Upper lobe of left lung (tissue), 6 donors: Measurements from ENCODE around the gene ADAP1. TPM values are rescaled to one million over a fixed set of nuclear protein-coding genes. Genes with fewer than 3 reads are reported as not detected.

Source experiments
- ATAC-seq, 2 donors: fragments of 200-7000 bp; cut with Tn5 transposase; one replicate each; pipeline ENCODE4 v1.9.1; 2022; ENCODE audit warnings: mild to moderate bottlenecking in 2 of 2, moderate library complexity in 2 of 2; ENCODE audit not compliant: low FRiP score in 2 of 2
- DNase-seq, 2 donors: peaks; one replicate each; pipeline ENCODE4 v3.0.0-alpha.2; 2019 to 2020
- H3K27ac ChIP-seq, 4 donors: fragments of 200-600 bp; sonication (generic); one replicate each; pipeline ENCODE4 v1.5.1; 2016 to 2019
- H3K27me3 ChIP-seq, 4 donors: fragments of 200-600 bp; sonication (generic); one replicate each; pipeline ENCODE4 v1.5.1; 2017 to 2019
- H3K36me3 ChIP-seq, 4 donors: fragments of 200-600 bp; sonication (generic); one replicate each; pipeline ENCODE4 v1.5.1; 2016 to 2019
- H3K4me1 ChIP-seq, 4 donors: fragments of 200-600 bp; sonication (generic); one replicate each; pipeline ENCODE4 v1.5.1; 2018 to 2019
- H3K4me3 ChIP-seq, 4 donors: fragments of 200-600 bp; sonication (generic); one replicate each; pipeline ENCODE4 v1.5.1; 2017 to 2019; ENCODE audit warnings: mild to moderate bottlenecking in 2 of 4, moderate library complexity in 1 of 4
- H3K9me3 ChIP-seq, 4 donors: fragments of 200-600 bp; sonication (generic); one replicate each; pipeline ENCODE4 v1.5.1; 2018 to 2019
- EP300 ChIP-seq, 4 donors: sonication (generic); formaldehyde crosslinking; IDR thresholded peaks; one replicate each; pipeline ENCODE4 v1.5.1; 2017; ENCODE audit warnings: antibody characterized with exemption in 4 of 4, control low read depth in 2 of 4
- POLR2A ChIP-seq, 4 donors: fragments of 450-650 bp; IDR thresholded peaks; one replicate each; pipeline ENCODE4 v1.5.1; 2016 to 2017; ENCODE audit warnings: antibody characterized with exemption in 4 of 4, mild to moderate bottlenecking in 2 of 4
- POLR2AphosphoS5 ChIP-seq, 2 donors: sonication (generic); formaldehyde crosslinking; IDR thresholded peaks; one replicate each; pipeline ENCODE4 v1.5.1; 2017; ENCODE audit warnings: antibody characterized with exemption in 2 of 2
- WGBS, 2 donors: methylation state at CpG; one replicate each; pipeline ENCODE4 v1.1.5; 2017 to 2018; 5-methylcytosine and 5-hydroxymethylcytosine counted together
- total RNA-seq, 6 donors: library from RNA; depleted of rRNA in 4 of 6; stranded (reverse); fragments of >200 nt in 4 of 6; gene quantifications; one replicate each; pipeline versions ENCODE4 v1.1.0 to v1.2.1, GENCODE V29; 2016 to 2021
- TF ChIP-seq, protein P1 (sequence below), 6 experiments: fragments of 450-650 bp in 4 of 6; fragments of 200-600 bp in 2 of 6; sonication (generic) in 2 of 6; IDR thresholded peaks; one replicate each; pipeline ENCODE4 v1.5.1; 2016 to 2019; ENCODE audit warnings: antibody characterized with exemption in 6 of 6
- donor health status: DM: no; HTN: no; CAD: no; lungs with moderate emphysema.
- donor health status: DM: no; HTN: yes; CAD: no; lungs with severe emphysema.

Gene ADAP1
- total RNA-seq, 6 donors from 2014 or later, result 31.0 to 109 (median 37.5) TPM

DNA sequence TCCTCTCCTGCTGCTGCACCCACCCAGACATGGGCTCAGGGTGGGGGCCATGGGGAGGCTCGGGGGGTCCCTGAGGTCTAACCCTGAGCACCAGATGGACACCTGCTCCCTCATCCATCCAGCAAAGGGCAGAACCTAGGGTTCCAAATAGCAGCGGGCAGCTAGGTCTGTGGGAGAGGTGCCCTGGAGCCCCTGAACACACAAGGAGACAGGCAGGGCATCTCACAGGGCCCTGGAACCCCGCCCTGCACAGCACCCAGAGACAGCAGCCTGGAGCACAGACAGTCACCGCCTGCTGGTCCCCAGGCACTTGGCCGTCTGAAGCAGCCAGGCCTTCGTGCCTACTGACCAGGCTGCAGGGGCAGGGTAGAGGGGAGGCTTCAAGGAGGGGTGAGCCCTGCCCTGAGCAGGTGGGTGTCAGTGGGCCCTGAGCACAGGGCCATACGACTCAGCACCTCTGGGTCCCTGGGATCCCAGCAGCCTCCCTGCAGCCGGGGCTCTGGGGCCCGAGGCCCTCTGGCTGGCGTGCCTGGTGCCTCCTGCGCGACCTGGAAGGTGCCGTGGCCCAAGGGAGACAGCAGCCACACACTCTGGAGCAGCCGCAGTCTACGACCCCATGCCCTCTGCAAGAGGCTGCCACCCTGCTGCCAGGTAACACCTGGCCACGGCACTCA is 39.8 kb downstream of the ADAP1 start:
- TF ChIP-seq POLR2A (IDR thresholded peaks at IDR 0.05) (no peak), EP300 (IDR thresholded peaks at IDR 0.05) (no peak), POLR2AphosphoS5 (IDR thresholded peaks at IDR 0.05) (no peak)
- TF ChIP-seq, protein P1, sequence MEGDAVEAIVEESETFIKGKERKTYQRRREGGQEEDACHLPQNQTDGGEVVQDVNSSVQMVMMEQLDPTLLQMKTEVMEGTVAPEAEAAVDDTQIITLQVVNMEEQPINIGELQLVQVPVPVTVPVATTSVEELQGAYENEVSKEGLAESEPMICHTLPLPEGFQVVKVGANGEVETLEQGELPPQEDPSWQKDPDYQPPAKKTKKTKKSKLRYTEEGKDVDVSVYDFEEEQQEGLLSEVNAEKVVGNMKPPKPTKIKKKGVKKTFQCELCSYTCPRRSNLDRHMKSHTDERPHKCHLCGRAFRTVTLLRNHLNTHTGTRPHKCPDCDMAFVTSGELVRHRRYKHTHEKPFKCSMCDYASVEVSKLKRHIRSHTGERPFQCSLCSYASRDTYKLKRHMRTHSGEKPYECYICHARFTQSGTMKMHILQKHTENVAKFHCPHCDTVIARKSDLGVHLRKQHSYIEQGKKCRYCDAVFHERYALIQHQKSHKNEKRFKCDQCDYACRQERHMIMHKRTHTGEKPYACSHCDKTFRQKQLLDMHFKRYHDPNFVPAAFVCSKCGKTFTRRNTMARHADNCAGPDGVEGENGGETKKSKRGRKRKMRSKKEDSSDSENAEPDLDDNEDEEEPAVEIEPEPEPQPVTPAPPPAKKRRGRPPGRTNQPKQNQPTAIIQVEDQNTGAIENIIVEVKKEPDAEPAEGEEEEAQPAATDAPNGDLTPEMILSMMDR (IDR thresholded peaks at IDR 0.05), result no peak
- WGBS, 2 donors, result 85 to 87% methylated on average over 2 to 7 of the region's 16 CpGs
- Histone ChIP-seq H3K27me3 (no peaks in the 10 kb centered on the region), H3K27ac (no peak overlapping the region), H3K4me1 (peaks cover 0 to 12% (median under 1%) of the 10 kb centered on the region in 4 donors), H3K9me3 (no peaks in the 10 kb centered on the region), H3K36me3 (peaks cover 0 to 3% (median 0%) of the 10 kb centered on the region in 4 donors), H3K4me3 (no peak overlapping the region)
- ATAC-seq (no peak), DNase-seq (peak in 1 of 2 donors; percentile 57)

DNA sequence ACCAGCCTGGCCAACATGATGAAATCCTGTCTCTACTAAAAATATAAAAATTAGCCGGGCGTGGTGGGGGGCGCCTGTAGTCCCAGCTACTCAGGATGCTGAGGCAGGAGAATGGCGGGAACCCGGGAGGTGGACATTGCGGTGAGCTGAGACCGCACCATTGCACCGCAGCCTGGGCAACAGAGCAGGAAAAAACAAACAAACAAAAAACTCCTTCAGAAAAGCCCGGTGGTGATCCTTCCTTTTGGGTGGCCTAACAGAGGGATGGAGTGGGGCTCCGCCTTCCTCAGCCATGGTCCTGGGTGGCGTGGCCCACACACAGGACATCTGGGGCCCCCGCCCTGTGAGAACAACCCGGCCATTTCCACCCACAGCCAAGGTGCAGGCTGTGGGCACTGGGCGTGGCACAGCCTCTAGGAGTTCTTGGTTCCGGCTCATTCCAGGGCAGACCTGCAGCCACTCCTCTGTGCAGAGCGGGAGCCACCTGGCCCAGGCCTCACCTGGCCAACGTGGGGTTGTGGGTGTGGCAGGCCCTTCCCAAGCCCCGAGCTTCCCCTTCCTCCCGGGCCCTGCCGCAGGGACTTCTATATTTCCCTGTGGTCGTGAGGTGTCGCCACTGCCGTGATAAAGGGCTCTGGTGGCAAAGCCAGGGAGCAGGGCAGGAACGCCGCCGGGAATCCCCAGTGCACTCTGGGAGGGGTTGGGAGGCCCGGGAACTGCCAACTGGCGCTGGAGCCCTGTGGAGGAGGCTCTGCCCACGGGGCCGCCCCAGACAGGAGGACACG is 40.6 kb downstream of the ADAP1 start:
- no peak overlapping the region for H3K27ac ChIP-seq
- WGBS, 2 donors, result 66 to 79% methylated on average over 11 to 24 of the region's 31 CpGs
- ATAC-seq, result peak in 1 of 2 donors; percentile 39
- no peak overlapping the region for H3K4me3 ChIP-seq
- H3K9me3 ChIP-seq, result no peaks in the 10 kb centered on the region
- DNase-seq, result peak; percentile 42 to 76
- peaks cover 0 to 3% (median 0%) of the 10 kb centered on the region in 4 donors for H3K36me3 ChIP-seq
- TF ChIP-seq POLR2A (IDR thresholded peaks at IDR 0.05), result no peak
- TF ChIP-seq EP300 (IDR thresholded peaks at IDR 0.05), result no peak
- TF ChIP-seq, protein P1 (IDR thresholded peaks at IDR 0.05), result peak in 1 of 6 experiments; percentile 4
- TF ChIP-seq POLR2AphosphoS5 (IDR thresholded peaks at IDR 0.05), result no peak
- peaks cover 0 to 18% (median 5%) of the 10 kb centered on the region in 4 donors for H3K4me1 ChIP-seq
- H3K27me3 ChIP-seq, result no peaks in the 10 kb centered on the region

DNA sequence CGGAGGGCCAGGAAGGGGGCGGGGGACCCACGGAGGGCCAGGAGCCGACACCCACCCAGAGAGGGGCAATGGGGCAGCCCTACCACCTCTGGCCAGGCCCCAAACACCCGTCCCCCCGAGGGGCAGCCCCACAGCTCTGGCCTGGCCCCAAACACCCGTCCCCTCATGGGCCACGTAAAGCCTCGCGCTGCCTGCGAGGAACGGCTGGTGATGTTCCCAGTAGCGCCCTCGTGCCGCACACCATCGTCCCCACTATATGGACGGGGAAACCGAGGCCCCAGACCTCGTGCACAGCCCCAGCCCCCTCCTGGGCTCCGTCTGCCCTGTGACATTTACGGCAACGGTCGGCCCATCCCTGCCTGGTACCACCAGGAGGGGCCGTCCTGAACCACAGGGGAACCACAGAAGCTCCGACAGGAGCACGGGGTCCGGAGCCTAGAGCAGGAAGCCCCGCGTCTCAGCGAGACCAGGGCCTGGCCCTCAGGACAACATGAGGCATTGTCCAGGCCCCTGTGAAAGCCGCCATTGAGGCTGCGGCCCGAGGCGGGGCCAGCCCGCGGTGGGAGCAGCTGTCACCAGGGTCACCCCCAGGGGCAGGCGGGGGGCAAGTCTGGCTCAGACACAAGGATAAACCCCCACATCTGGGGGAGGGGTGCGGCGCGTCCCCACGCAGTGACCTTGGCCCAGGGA is 42.5 kb downstream of the ADAP1 start:
- DNase-seq, result peak in 1 of 2 donors; percentile 83

DNA sequence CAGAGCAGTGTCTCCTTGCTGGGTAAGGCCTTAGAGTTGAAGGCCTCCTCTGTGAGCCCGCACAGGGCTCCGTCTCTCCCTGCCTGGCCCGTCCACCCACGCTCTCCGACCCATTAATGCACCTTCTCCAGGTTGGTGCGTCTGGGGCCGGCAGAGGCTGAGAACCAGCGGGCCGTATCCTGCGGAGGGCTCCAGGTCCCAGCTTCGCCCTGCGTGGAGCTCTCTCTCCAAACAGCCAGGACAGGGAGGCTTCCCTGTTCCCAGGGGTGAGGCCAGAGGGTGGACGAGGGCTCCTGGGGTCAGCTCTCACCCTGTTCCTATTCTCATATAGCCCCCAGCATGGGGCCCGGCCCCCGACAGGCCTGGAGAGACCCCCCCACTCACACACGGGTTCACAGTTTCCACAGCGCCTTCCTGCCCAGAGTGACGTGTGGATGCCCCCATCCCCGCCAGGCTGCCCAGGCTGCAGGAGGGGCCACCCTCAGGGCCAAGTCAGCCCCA is 43.5 kb downstream of the ADAP1 start:
- H3K4me1 ChIP-seq, result peaks cover 0 to 22% (median 7%) of the 10 kb centered on the region in 4 donors
- peak in 1 of 2 donors; percentile 72 for DNase-seq
- H3K27ac ChIP-seq, result no peak overlapping the region
- no peak for ATAC-seq
- WGBS, 2 donors, result 86 to 88% methylated on average over 11 to 19 of the region's 19 CpGs
- no peak for TF ChIP-seq POLR2A (IDR thresholded peaks at IDR 0.05)
- TF ChIP-seq POLR2AphosphoS5 (IDR thresholded peaks at IDR 0.05), result no peak
- TF ChIP-seq EP300 (IDR thresholded peaks at IDR 0.05), result no peak
- TF ChIP-seq, protein P1 (IDR thresholded peaks at IDR 0.05), result no peak
- no peaks in the 10 kb centered on the region for H3K27me3 ChIP-seq
- no peaks in the 10 kb centered on the region for H3K9me3 ChIP-seq
- no peak overlapping the region for H3K4me3 ChIP-seq
- peaks cover 0 to 3% (median 0%) of the 10 kb centered on the region in 4 donors for H3K36me3 ChIP-seq

More for the DNA sequence above, 42.5 kb downstream of the ADAP1 start:
- H3K27ac ChIP-seq, result no peak overlapping the region
- ATAC-seq, result no peak
- no peaks in the 10 kb centered on the region for H3K27me3 ChIP-seq
- peaks cover 0 to 3% (median 0%) of the 10 kb centered on the region in 4 donors for H3K36me3 ChIP-seq
- no peaks in the 10 kb centered on the region for H3K9me3 ChIP-seq
- no peak overlapping the region for H3K4me3 ChIP-seq
- peaks cover 0 to 25% (median 7%) of the 10 kb centered on the region in 4 donors for H3K4me1 ChIP-seq
- TF ChIP-seq POLR2A (IDR thresholded peaks at IDR 0.05), result no peak
- no peak for TF ChIP-seq POLR2AphosphoS5 (IDR thresholded peaks at IDR 0.05)
- WGBS, 2 donors, result 89 to 95% methylated on average over 8 to 37 of the region's 41 CpGs
